ENCODE measurements around the gene CD28.
"Not testable (repeated sequence)": the region's sequence is repeated elsewhere in the genome, so short reads cannot be mapped to it uniquely, and the experiment has no call there.

Gene CD28

GRCh38 chr2:203688798-203689197 is 17.6 kb upstream of the CD28 start:
- DNase-seq: peak; percentile 67

DNA sequence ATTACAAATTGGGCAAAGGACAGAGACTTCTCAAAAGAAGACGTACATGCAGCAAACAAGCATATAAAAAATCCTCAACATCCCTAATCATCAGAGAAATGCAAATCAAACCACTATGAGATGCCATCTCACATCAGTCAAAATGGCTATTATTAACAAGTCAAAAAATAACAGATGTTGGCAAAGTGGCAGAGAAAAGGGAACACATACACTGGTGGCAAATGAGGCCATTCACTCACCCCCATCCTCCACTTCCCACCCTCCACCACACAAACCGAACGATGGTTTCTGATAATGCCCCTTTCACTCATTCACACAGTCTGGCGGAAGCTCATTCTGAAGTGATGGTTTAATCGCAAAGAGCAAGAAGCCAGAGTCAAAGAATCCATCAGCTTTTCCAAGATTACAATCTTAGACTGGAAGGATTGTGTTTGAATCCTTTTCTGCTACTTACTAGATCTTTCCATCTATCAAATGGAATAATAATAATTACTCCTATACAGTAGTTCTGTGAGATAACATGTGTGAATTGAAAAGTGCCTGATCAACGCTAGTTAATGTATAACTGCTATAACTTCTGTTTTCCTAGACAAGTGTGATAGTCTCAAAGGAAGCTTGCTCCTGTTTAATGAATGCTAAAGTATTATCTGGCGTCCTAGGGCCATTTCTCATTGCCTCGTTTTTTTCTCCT is 16.9 kb upstream of the CD28 start:
- DNase-seq: no peak

- DNase-seq: no peak
These were observed 16.4 kb upstream of the CD28 start for GRCh38 chr2:203690117-203690431.

DNA sequence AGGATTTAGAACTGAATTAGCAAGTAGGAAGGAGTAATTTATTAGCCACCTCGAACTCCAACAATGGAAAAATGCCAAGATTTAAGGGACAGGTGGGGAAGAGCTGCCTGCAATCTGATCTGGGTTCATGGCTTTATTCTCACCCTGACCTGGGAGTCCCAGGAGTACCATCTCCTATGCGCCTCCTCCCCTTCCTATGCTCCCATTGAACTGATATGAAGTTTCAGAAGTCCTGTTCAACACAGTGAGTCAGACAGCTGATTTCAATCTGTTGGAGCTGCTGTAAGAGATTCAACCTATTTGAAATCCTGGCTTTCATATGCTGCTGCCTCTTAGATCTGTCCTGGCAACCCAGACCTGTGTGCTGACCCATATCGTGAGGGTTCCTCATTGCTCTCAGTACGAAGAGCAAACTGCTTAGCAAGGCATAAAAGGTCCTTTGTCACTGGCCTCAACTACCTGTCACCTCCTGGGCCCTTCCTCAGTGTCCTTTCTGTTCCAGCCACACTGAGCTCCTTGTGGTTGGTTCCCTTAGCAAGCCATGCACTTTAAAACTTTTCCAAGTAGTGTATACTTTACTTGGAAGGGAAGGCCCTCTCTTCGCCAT is 15.9 kb upstream of the CD28 start:
- DNase-seq: no peak

- DNase-seq: no peak
These were observed 15.3 kb upstream of the CD28 start for GRCh38 chr2:203691149-203691548.

DNA sequence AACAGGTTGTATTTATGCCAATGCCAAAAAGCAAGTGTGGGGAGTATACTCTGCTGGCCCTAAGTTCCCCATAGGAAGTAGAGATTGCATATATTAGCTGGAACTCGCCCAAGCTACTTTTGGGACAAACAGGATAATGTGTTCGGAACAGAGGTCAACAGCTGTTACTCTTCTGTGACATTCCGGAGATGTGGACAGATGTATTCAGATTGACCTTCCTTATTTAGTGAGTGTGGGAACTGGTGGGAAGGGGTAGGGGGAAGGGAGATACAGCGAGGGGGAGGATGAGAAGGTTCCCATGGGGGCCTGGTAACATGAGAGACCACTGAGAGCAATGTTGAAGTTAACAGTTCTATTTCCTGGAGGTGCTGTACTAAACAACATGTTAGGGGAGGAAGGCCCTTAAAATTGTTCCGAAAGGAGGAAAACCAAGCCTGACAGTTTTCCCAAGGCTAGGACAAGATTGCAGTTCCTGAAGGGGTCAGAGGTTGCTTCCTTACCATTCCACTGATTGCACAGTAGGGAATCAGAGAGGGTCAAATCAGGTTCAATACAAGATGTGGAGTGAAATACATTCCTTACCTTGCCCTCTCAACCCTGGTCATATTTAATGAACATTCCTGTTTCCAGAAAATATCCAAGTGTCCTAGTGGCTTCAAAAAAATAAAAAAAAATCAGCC is 14.3 kb upstream of the CD28 start:
- peak; percentile 70 for DNase-seq

- DNase-seq: no peak
These were observed 13.1 kb upstream of the CD28 start for GRCh38 chr2:203693242-203693879.

GRCh38 chr2:203694191-203694590 is 12.2 kb upstream of the CD28 start:
- no peak for DNase-seq

GRCh38 chr2:203697190-203697589 is 9.2 kb upstream of the CD28 start:
- DNase-seq: no peak

DNA sequence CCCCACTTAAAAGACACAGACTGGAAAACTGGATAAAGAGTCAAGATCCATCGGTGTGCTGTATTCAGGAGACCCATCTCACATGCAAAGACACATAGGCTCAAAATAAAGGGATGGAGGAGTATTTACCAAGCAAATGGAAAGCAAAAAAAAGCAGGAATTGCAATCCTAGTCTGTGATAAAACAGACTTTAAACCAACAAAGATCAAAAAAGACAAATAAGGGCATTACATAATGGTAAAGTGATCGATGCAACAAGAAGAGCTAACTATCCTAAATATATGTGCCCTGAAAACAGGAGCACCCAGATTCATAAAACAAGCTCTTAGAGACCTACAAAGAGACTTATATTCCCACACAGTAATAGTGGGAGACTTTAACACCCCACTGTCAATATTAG is 8.7 kb upstream of the CD28 start:
- DNase-seq: not testable (repeated sequence)

- not testable (repeated sequence) for DNase-seq
These were observed 8.0 kb upstream of the CD28 start for GRCh38 chr2:203698410-203698809.

- DNase-seq: no peak
These were observed 2.0 kb upstream of the CD28 start for GRCh38 chr2:203704430-203704829.

DNA sequence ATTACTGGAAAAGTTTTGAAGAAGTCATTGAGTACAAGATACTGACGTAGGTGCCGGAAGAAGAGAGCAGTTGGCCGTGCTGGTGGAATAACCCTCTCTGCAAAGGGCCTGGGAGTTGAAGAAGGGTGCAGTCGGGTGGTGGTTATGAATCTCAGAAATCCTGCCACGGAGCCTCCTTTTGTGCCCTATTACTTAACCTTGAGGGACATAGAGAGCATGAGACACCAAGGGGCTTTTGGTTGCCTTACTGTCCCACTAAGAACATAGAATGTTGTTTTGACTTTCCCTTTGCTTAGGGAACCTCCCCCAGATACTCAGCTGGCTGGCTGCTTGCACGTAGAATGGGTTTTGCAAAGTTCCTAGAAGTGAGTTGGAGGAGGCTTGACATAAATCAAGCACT is 1.3 kb upstream of the CD28 start:
- DNase-seq: no peak

- DNase-seq: no peak
These were observed 1.1 kb downstream of the CD28 start for GRCh38 chr2:203707530-203707929.

- no peak for DNase-seq
These were observed 2.5 kb downstream of the CD28 start for GRCh38 chr2:203708846-203709396.

DNA sequence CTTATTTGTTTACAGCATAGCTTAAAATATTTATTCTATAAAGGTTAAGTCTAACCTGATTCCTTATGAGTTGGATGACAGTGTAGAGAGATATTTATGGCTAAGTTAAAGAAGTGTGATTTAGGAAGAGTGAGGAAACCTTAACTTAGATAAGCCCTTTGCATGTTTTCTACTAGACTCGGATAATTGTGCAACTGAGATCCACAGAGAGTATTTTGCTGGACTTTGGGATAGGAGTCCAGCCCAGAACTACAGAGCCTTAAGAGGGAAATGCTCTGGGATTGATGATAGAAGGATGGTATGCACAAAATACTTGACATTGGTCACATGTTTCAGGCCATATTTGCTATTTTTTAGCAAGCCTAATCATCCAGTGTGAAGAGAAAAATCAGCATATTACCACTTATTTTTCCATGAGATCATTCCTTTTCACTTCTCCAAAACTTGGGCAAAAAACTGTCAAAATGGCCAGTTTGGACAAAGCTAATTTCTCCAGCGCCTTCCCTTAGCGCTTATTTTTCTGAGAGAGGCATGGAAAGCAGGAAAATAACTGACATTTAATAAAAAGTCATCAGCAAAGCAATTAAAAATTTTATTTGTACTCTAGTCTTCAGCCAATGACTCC is 3.1 kb downstream of the CD28 start:
- no peak for DNase-seq

DNA sequence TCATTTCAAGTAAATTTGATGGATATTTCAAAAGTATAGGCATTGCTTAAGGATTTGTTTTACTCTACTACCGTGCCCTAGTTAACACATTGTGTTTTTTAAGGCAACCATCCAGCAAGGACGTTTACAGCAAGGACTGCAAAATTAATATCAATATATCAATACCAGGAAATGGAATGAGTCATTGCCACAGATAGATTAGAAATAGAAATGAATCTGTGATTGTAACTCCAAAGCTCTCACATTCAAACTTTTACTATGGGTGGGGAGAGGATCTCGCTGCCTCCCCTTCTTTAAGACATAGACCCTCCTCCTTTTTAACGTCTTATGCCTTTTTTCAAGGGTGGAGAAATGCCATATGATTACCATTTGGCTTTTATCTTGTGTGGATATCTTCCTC is 3.8 kb downstream of the CD28 start:
- no peak for DNase-seq

DNA sequence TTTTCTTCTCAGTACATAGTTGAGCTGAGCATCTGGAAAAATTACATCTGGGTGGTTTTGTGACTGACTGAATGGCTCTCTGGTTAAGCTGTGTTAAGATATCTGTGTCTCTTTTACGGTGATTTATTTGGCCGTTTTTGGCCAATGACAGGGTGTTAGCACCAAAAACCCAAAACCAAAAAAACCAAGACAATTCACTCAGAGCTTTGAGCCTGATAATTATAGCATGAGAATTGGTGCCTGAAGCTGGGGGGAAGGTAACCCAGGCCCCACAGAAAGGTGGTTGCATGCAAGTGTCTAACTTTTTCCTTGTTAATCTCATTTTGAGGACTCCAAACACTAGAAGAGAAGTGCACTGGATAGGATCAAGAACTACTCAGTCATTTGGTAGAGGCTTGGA is 4.5 kb downstream of the CD28 start:
- DNase-seq: no peak

DNA sequence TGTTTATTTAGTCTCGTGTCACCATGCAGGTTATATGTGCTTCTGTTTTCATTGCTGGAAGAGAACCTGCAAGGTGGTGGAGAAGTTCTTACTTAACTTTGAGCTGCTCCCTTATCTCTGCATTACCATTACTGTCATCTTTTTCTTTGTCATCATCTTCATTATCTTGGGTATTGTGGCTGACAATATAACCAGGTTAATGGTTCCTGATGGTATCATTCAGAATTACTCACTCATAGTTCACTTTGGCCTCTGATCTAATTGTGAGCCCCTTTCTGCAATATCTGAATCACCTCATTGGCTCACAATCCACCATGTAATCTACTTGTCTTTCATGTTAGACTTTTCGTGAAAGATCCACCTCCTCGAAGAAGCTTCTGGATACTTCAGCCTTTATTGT is 5.0 kb downstream of the CD28 start:
- DNase-seq: no peak

DNA sequence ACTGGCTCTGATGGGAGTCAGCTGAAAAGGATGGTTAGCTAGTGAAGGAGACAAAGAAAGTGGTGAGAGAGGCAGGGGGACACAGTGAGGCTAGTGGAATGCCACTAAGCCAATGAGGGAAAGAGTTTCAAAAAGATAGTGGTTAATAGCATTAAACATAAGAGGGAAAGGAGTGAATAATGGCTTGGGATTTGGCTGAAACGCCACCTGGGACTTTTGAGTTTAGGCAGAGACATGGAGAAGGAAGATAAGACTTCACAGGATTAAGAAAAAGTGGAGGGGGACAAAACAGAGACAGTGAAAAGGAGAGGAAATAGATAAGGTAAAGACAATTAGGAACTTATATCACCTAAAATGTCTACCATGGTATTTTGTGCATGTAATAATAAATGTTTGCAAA is 6.9 kb downstream of the CD28 start:
- no peak for DNase-seq

GRCh38 chr2:203714112-203714511 is 7.7 kb downstream of the CD28 start:
- DNase-seq: no peak

GRCh38 chr2:203715744-203716143 is 9.3 kb downstream of the CD28 start:
- DNase-seq: no peak

- DNase-seq: no peak
These were observed 11.6 kb downstream of the CD28 start for GRCh38 chr2:203718087-203718486.
